ENCODE data around the gene SLC25A15. TPM values are rescaled to one million over a fixed set of nuclear protein-coding genes. Genes with fewer than 3 reads are reported as not detected.

Gene SLC25A15
- total RNA-seq, 3 donors from 2014 or later, result 4.9 to 8.8 (median 8.8) TPM

DNA sequence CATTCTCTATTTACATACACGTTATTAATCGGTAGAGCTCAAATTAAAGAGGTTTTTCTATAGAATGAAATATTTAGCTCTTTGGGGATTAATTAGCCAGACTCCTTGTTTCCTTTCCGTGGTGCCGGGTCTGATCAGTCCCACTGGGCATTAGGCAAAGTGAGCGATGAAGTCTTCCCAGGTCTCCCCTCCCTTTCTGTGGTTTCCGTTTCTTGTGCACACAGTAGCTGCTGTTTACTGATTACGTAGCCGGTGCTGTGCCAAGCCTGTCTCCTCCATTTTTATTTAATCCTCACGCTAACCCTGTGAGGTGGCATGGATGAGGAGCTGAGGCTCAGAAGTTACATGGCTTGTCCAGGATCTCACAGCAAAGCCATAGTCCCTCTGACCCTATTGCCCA lies 9.0 kb downstream of the SLC25A15 start:
- TF ChIP-seq, protein P1, sequence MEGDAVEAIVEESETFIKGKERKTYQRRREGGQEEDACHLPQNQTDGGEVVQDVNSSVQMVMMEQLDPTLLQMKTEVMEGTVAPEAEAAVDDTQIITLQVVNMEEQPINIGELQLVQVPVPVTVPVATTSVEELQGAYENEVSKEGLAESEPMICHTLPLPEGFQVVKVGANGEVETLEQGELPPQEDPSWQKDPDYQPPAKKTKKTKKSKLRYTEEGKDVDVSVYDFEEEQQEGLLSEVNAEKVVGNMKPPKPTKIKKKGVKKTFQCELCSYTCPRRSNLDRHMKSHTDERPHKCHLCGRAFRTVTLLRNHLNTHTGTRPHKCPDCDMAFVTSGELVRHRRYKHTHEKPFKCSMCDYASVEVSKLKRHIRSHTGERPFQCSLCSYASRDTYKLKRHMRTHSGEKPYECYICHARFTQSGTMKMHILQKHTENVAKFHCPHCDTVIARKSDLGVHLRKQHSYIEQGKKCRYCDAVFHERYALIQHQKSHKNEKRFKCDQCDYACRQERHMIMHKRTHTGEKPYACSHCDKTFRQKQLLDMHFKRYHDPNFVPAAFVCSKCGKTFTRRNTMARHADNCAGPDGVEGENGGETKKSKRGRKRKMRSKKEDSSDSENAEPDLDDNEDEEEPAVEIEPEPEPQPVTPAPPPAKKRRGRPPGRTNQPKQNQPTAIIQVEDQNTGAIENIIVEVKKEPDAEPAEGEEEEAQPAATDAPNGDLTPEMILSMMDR (IDR thresholded peaks at IDR 0.05), result no peak
- H3K36me3 ChIP-seq (ENCODE audit: low read depth), result no peaks in the 10 kb centered on the region

GRCh38 chr13:40799508-40799907 lies 10.1 kb downstream of the SLC25A15 start:
- H3K4me1 ChIP-seq (ENCODE audit: low read depth), result peaks cover 11% of the 10 kb centered on the region
- ATAC-seq, result no peak
- H3K4me3 ChIP-seq, result no peak overlapping the region
- no peaks in the 10 kb centered on the region for H3K36me3 ChIP-seq (ENCODE audit: low read depth)
- H3K9me3 ChIP-seq, result no peaks in the 10 kb centered on the region
- intact Hi-C loops (cut with DNase I, micrococcal nuclease), result no loop called here
- TF ChIP-seq, protein P1 (IDR thresholded peaks at IDR 0.05), result no peak
- no peak for DNase-seq

More for the DNA sequence above, 9.0 kb downstream of the SLC25A15 start:
- intact Hi-C loops (cut with DNase I, micrococcal nuclease), result no loop called here
- no peaks in the 10 kb centered on the region for H3K9me3 ChIP-seq
- H3K4me1 ChIP-seq (ENCODE audit: low read depth), result peaks cover 11% of the 10 kb centered on the region
- no peak for ATAC-seq
- peak in 1 of 3 donors; percentile 43 for DNase-seq
- no peak overlapping the region for H3K4me3 ChIP-seq

DNA sequence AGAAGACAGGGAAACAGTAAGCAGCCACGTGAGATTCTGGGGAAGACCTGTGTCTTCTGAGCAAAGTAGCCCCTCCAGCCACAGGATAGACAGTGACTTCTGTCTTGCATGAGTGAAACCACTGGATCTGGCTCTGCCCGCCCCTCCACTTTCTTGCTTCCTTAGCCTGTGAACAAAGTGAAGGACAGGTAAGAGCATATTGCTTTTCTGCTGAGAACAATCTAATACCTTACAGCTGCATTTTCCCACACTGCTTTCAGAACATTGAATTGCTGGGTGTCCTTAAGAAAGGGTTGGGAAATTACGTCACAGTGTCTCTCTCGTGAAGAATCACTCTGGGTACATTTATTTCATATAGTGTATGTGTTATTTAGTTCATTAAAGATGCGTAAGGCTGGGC lies 11.1 kb downstream of the SLC25A15 start:
- ATAC-seq (no peak), DNase-seq (no peak)
- peaks cover 11% of the 10 kb centered on the region for H3K4me1 ChIP-seq (ENCODE audit: low read depth)
- no peak overlapping the region for H3K4me3 ChIP-seq
- TF ChIP-seq, protein P1 (IDR thresholded peaks at IDR 0.05), result no peak
- H3K36me3 ChIP-seq (ENCODE audit: low read depth), result no peaks in the 10 kb centered on the region
- H3K9me3 ChIP-seq, result no peaks in the 10 kb centered on the region
- intact Hi-C loops (cut with DNase I, micrococcal nuclease), result no loop called here

DNA sequence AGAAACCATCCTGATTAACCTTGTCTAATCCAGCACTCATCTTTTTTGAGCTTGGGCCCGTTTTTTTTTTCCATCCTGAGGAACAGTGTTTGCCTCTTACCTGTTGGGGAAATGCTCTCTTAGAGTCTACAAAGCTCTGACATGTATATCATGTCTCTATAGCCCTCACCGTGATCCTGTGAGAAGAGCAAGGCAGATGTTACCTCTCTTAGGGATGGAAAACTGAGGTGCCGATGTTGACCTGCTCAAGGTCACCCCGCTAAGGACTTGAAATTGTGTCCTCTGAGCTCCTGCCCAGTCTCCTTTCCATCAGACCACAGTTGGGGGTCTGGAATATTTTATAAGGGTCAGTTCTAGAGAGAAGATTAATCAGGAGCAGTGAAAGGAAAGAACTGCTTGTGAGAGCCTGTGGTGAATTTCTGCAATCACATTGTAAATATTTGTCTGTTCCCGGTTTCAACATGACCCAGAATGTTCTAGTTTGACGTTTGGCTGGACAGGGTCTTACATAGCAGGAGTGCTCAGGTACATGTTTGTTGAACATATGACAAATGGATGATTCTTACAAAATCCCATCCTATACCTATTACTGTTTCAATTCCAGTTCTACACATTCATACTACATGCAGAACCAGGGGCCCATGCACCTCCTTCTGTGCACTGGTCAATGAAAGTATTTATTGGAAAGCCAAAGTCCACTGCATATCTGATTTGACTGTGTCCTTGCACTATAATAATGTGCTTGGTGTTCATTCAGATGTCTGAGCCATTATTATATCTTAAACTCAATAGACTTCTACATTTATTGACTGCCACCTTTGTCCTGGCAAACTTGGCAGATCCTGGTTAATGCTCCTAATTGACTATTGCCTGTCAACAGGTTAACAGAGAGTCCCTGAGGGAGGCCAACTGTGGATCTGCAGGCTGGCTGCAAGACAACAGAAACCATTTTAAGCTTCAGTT lies 12.1 kb downstream of the SLC25A15 start:
- no peaks in the 10 kb centered on the region for H3K9me3 ChIP-seq
- no peak overlapping the region for H3K4me3 ChIP-seq
- DNase-seq (peak in 1 of 3 donors; percentile 42), ATAC-seq (peak; percentile 69)
- intact Hi-C loops (cut with DNase I, micrococcal nuclease), result no loop called here
- H3K36me3 ChIP-seq (ENCODE audit: low read depth), result no peaks in the 10 kb centered on the region
- peaks cover 11% of the 10 kb centered on the region for H3K4me1 ChIP-seq (ENCODE audit: low read depth)
- TF ChIP-seq, protein P1 (IDR thresholded peaks at IDR 0.05), result no peak

DNA sequence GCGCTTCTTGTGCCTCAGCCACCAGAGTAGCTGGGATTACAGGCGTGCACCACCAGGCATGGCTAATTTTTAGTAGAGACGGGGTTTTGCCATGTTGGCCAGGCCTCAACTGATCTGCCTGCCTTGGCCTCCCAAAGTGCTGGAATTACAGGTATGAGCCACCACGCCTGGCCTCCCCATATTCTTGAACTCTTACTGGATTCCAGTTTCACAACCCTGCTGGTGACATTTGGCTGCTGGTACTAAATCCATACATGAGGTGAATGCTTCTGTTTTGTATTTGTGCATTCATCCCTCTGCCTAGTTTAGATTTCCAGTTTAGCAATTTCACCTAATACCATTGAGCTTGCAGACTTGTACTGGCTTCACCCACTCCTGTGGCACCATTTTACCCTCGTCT lies 13.9 kb downstream of the SLC25A15 start:
- Histone ChIP-seq H3K36me3 (ENCODE audit: low read depth) (no peaks in the 10 kb centered on the region), H3K4me3 (no peak overlapping the region), H3K9me3 (no peaks in the 10 kb centered on the region), H3K4me1 (ENCODE audit: low read depth) (peaks cover 11% of the 10 kb centered on the region)
- no peak for ATAC-seq
- TF ChIP-seq, protein P1 (IDR thresholded peaks at IDR 0.05), result no peak
- intact Hi-C loops (cut with DNase I, micrococcal nuclease), result no loop called here
- DNase-seq, result no peak

All from mucosa of descending colon (tissue), 3 donors.